HepG2 (cell line): ENCODE measurements around the gene RDH11. TPM values are rescaled to one million over a fixed set of nuclear protein-coding genes. Genes with fewer than 3 reads are reported as not detected.

ENCODE experiments used
- FOXK2 ChIP-seq: fragments of 450-650 bp; IDR thresholded peaks from 2 replicates; pipeline ENCODE4 v1.6.1; 2016
- GABPA ChIP-seq, 2 experiments: IDR thresholded peaks; 2 replicates each; pipeline ENCODE4 v1.6.1; 2011 to 2016; ENCODE audit warnings: low read depth in 2 of 2, low read length in 1 of 2, missing biosample characterization in 1 of 2, missing genetic modification characterization in 1 of 2
- KDM6A ChIP-seq: IDR thresholded peaks from 2 replicates; pipeline ENCODE4 v1.6.1; 2016; ENCODE audit warnings: low read depth
- NCOR1 ChIP-seq: fragments of 200-600 bp; sonication (generic); IDR thresholded peaks from 2 replicates; pipeline ENCODE4 v1.7.0; 2017; ENCODE audit warnings: antibody characterized with exemption, low read length, borderline replicate concordance
- NFE2L2 ChIP-seq: fragments of 150-350 bp; IDR thresholded peaks from 2 replicates; pipeline ENCODE4 v1.6.1; 2014; ENCODE audit warnings: low read length
- NR2C2 ChIP-seq: sonication (generic); formaldehyde crosslinking; IDR thresholded peaks from 2 replicates; pipeline ENCODE4 v1.4.0; 2020; ENCODE audit warnings: missing genetic modification reagents, mild to moderate bottlenecking, moderate library complexity, borderline replicate concordance
- REPIN1 ChIP-seq: sonication (generic); formaldehyde crosslinking; IDR thresholded peaks from 2 replicates; pipeline ENCODE4 v1.8.0; 2022; ENCODE audit warnings: missing genetic modification reagents, low read depth, mild to moderate bottlenecking, borderline replicate concordance
- SMARCE1 ChIP-seq: fragments of 450-650 bp; IDR thresholded peaks from 2 replicates; pipeline ENCODE4 v1.6.1; 2017; ENCODE audit warnings: borderline replicate concordance
- TBL1XR1 ChIP-seq: fragments of 150-350 bp; IDR thresholded peaks from 2 replicates; pipeline ENCODE4 v1.6.1; 2014; ENCODE audit warnings: borderline replicate concordance, low read length; ENCODE audit not compliant: partially characterized antibody
- YEATS4 ChIP-seq: sonication (generic); formaldehyde crosslinking; IDR thresholded peaks from 2 replicates; pipeline ENCODE4 v1.4.0; 2020; ENCODE audit warnings: missing genetic modification reagents, borderline replicate concordance
- ZBTB7B ChIP-seq: sonication (generic); formaldehyde crosslinking; IDR thresholded peaks from 2 replicates; pipeline ENCODE4 v1.4.0; 2020; ENCODE audit warnings: missing genetic modification reagents
- ZFP1 ChIP-seq: IDR thresholded peaks from 2 replicates; pipeline ENCODE4 v1.6.1; 2016
- ZFP37 ChIP-seq: sonication (generic); formaldehyde crosslinking; IDR thresholded peaks from 2 replicates; pipeline ENCODE4 v1.4.0; 2020; ENCODE audit warnings: missing genetic modification reagents, borderline replicate concordance
- ZNF232 ChIP-seq: sonication (generic); formaldehyde crosslinking; IDR thresholded peaks from 2 replicates; pipeline ENCODE4 v1.4.0; 2020; ENCODE audit warnings: missing genetic modification reagents, borderline replicate concordance
- ZNF556 ChIP-seq: sonication (generic); formaldehyde crosslinking; IDR thresholded peaks from 2 replicates; pipeline ENCODE4 v1.4.0; 2020; ENCODE audit warnings: mild to moderate bottlenecking, missing genetic modification reagents, borderline replicate concordance
- ZNF629 ChIP-seq: sonication (generic); formaldehyde crosslinking; conservative IDR thresholded peaks from 2 replicates; pipeline ENCODE4 v1.5.0; 2020; ENCODE audit warnings: missing genetic modification reagents
- ZSCAN9 ChIP-seq: IDR thresholded peaks from 2 replicates; pipeline ENCODE4 v1.6.1; 2016; ENCODE audit warnings: borderline replicate concordance
- polyA plus RNA-seq, 8 experiments: library from polyadenylated mRNA; depleted of rRNA in 3 of 8; stranded (reverse) in 7 of 8; unstranded in 1 of 8; fragments of >200 nt; fragmentation: Illumina TruSeq in 4 of 8; extraction: Trizol in 4 of 8; gene quantifications; 2 replicates each; pipeline versions ENCODE4 v1.2.1 to v1.2.3, GENCODE V29; 2011 to 2016; ENCODE audit warnings: low read depth in 4 of 8, missing spikeins in 1 of 8, mixed read lengths in 1 of 8; ENCODE audit not compliant: insufficient read depth in 1 of 8
- total RNA-seq, 5 experiments: library from RNA; depleted of rRNA; stranded (reverse); fragments of >200 nt; fragmentation: Illumina TruSeq; extraction: Trizol; gene quantifications; 2 replicates each; pipeline ENCODE4 v1.2.3, GENCODE V29; 2016; ENCODE audit warnings: low read depth in 1 of 5
- TF ChIP-seq, protein P1 (sequence below): sonication (generic); formaldehyde crosslinking; IDR thresholded peaks from 2 replicates; pipeline ENCODE4 v1.4.0; 2020; ENCODE audit warnings: missing genetic modification reagents
- TF ChIP-seq, protein P2 (sequence below): sonication (generic); formaldehyde crosslinking; IDR thresholded peaks from 2 replicates; pipeline ENCODE4 v1.4.0; 2020; ENCODE audit warnings: low read depth, missing genetic modification reagents
- TF ChIP-seq, protein P3 (sequence below): sonication (generic); formaldehyde crosslinking; IDR thresholded peaks from 2 replicates; pipeline ENCODE4 v1.4.0; 2020; ENCODE audit warnings: missing genetic modification reagents, low read depth, mild to moderate bottlenecking, borderline replicate concordance
- TF ChIP-seq, protein P4 (sequence below): sonication (generic); formaldehyde crosslinking; conservative IDR thresholded peaks from 2 replicates; pipeline ENCODE4 v1.8.0; 2022; ENCODE audit warnings: mild to moderate bottlenecking, moderate library complexity, missing genetic modification reagents

The RDH11 gene
- total and polyA plus RNA-seq, 2 of the 13 experiments (the other 11 are each of a cell fraction or from before 2014, with no cell fraction given), result 106 to 131 TPM

DNA sequence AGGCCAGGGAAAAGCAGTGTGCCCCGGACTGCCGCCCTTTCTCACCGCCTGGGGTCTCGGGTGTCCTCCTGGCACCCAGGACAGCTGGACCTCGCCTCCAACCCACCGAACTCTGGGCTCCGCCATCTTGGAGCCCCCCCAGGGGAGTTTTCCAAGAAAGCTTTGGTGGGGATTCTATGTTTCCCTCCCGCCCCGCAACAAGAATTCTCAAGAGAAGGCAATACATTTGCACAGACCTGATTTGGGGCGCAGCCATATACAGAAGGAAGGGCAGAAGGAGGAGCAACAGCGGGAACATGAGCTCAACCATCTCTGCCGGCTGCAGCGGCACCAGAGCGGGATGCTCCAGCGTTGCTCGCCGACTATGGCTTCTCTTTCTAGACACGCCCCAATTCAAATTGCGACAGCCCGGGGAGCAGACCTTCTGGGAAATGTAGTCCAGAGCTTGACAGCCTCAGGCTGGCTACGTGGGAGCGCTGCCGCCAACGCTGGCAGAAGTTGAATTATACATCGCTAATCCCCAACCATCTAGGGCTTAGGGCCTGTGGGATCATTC is at the start of gene RDH11 (continued):
- no peak for TF ChIP-seq SMARCE1
- TF ChIP-seq ZBTB7B (CRISPR knock-in tag), result no peak
- no peak for TF ChIP-seq ZNF232 (CRISPR knock-in tag)
- TF ChIP-seq ZSCAN9 (CRISPR knock-in tag), result peak; percentile 32; the same call in 1 of the 2 replicates
- peak; percentile 18 for TF ChIP-seq TBL1XR1
- TF ChIP-seq ZFP1 (CRISPR knock-in tag), result no peak
- TF ChIP-seq ZNF629 (CRISPR knock-in tag), result no peak
- 0 out of 2 replicates have a peak, but pooled peaks have one; percentile 7 for TF ChIP-seq REPIN1 (CRISPR knock-in tag)
- TF ChIP-seq, protein P1, sequence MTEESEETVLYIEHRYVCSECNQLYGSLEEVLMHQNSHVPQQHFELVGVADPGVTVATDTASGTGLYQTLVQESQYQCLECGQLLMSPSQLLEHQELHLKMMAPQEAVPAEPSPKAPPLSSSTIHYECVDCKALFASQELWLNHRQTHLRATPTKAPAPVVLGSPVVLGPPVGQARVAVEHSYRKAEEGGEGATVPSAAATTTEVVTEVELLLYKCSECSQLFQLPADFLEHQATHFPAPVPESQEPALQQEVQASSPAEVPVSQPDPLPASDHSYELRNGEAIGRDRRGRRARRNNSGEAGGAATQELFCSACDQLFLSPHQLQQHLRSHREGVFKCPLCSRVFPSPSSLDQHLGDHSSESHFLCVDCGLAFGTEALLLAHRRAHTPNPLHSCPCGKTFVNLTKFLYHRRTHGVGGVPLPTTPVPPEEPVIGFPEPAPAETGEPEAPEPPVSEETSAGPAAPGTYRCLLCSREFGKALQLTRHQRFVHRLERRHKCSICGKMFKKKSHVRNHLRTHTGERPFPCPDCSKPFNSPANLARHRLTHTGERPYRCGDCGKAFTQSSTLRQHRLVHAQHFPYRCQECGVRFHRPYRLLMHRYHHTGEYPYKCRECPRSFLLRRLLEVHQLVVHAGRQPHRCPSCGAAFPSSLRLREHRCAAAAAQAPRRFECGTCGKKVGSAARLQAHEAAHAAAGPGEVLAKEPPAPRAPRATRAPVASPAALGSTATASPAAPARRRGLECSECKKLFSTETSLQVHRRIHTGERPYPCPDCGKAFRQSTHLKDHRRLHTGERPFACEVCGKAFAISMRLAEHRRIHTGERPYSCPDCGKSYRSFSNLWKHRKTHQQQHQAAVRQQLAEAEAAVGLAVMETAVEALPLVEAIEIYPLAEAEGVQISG (CRISPR knock-in tag), result peak; percentile 73
- TF ChIP-seq ZNF556 (CRISPR knock-in tag), result no peak
- no peak for TF ChIP-seq ZFP37 (CRISPR knock-in tag)
- TF ChIP-seq, protein P2, sequence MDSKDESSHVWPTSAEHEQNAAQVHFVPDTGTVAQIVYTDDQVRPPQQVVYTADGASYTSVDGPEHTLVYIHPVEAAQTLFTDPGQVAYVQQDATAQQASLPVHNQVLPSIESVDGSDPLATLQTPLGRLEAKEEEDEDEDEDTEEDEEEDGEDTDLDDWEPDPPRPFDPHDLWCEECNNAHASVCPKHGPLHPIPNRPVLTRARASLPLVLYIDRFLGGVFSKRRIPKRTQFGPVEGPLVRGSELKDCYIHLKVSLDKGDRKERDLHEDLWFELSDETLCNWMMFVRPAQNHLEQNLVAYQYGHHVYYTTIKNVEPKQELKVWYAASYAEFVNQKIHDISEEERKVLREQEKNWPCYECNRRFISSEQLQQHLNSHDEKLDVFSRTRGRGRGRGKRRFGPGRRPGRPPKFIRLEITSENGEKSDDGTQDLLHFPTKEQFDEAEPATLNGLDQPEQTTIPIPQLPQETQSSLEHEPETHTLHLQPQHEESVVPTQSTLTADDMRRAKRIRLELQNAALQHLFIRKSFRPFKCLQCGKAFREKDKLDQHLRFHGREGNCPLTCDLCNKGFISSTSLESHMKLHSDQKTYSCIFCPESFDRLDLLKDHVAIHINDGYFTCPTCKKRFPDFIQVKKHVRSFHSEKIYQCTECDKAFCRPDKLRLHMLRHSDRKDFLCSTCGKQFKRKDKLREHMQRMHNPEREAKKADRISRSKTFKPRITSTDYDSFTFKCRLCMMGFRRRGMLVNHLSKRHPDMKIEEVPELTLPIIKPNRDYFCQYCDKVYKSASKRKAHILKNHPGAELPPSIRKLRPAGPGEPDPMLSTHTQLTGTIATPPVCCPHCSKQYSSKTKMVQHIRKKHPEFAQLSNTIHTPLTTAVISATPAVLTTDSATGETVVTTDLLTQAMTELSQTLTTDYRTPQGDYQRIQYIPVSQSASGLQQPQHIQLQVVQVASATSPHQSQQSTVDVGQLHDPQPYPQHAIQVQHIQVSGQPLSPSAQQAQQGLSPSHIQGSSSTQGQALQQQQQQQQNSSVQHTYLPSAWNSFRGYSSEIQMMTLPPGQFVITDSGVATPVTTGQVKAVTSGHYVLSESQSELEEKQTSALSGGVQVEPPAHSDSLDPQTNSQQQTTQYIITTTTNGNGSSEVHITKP, result peak; percentile 65; the same call in 1 of the 2 replicates
- TF ChIP-seq YEATS4 (CRISPR knock-in tag), result peak; percentile 45; the same call in 1 of the 2 replicates
- TF ChIP-seq, protein P3, sequence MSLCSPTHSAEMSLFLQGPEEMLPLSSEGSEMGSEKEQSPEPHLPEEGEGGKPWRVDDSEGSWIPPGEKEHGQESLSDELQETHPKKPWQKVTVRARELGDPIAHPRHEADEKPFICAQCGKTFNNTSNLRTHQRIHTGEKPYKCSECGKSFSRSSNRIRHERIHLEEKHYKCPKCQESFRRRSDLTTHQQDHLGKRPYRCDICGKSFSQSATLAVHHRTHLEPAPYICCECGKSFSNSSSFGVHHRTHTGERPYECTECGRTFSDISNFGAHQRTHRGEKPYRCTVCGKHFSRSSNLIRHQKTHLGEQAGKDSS, result 0 out of 2 replicates have a peak, but pooled peaks have one; percentile 25
- TF ChIP-seq NFE2L2, result no peak
- TF ChIP-seq, protein P4, sequence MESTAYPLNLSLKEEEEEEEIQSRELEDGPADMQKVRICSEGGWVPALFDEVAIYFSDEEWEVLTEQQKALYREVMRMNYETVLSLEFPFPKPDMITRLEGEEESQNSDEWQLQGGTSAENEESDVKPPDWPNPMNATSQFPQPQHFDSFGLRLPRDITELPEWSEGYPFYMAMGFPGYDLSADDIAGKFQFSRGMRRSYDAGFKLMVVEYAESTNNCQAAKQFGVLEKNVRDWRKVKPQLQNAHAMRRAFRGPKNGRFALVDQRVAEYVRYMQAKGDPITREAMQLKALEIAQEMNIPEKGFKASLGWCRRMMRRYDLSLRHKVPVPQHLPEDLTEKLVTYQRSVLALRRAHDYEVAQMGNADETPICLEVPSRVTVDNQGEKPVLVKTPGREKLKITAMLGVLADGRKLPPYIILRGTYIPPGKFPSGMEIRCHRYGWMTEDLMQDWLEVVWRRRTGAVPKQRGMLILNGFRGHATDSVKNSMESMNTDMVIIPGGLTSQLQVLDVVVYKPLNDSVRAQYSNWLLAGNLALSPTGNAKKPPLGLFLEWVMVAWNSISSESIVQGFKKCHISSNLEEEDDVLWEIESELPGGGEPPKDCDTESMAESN, result 0 out of 2 replicates have a peak, but pooled peaks have one; percentile 42
- 0 out of 2 replicates have a peak, but pooled peaks have one; percentile 9 for TF ChIP-seq KDM6A
- TF ChIP-seq FOXK2, result no peak
- peak; percentile 67; the same call in 1 of the 2 replicates for TF ChIP-seq NR2C2
- no peak for TF ChIP-seq NCOR1
- no peak for TF ChIP-seq GABPA (IDR thresholded peaks at IDR 0.05; ENCODE audit: low read depth, low read length)
- TF ChIP-seq GABPA (CRISPR knock-in tag; IDR thresholded peaks at IDR 0.05; ENCODE audit: low read depth), result peak; percentile 69
